8988T (cell line): ENCODE measurements around the gene NRAP.
"Not testable (repeated sequence)": the region's sequence is repeated elsewhere in the genome, so short reads cannot be mapped to it uniquely, and the experiment has no call there.

Experiments
- DNase-seq: peaks from one replicate; pipeline ENCODE4 v3.0.0; 2011

The NRAP gene

DNA sequence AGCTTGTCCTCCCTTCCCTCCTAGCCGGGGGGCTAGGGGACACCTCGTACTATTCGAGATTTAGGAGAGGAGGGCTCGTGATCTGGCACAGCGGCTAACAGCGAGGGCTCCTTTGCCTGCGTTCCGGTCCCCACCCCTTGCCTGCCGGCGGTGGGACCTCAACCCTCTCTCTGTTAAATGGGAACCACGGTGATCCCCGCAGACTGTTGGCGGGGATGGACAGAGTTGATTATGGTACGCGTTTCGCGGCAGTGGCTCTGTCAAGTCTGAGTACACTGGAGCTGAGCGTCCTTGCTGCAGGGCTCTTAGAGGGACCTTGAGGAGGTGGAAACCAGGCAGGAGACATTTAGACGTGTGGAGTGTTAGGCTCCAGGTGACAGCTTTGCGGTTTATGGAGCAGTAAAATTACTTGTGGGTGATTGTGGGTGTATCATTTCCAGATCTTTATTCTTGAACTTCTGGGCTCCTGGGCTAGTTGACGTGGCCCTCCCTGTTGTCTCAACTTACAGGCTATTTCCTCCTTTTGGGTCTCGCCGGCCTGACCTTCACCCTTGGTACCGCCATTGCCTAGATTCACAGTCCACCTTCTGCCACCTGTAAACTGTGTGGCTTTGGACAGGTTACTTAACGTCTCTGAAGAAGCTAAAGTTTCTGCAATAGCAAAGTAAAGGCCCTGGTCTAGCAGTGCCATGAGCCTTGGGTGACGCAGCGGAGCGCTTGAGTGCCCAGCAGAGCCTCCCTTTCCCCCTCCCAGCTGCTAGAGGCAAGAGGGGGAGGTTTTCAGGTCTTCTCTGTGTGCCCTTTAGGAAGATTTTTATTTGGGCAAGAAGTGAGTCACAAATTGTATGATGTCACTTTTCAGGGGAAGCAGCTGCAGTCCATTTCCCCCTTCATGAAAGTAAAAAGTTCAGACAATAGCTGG is 16.6 kb upstream of the NRAP start:
- no peak for DNase-seq

DNA sequence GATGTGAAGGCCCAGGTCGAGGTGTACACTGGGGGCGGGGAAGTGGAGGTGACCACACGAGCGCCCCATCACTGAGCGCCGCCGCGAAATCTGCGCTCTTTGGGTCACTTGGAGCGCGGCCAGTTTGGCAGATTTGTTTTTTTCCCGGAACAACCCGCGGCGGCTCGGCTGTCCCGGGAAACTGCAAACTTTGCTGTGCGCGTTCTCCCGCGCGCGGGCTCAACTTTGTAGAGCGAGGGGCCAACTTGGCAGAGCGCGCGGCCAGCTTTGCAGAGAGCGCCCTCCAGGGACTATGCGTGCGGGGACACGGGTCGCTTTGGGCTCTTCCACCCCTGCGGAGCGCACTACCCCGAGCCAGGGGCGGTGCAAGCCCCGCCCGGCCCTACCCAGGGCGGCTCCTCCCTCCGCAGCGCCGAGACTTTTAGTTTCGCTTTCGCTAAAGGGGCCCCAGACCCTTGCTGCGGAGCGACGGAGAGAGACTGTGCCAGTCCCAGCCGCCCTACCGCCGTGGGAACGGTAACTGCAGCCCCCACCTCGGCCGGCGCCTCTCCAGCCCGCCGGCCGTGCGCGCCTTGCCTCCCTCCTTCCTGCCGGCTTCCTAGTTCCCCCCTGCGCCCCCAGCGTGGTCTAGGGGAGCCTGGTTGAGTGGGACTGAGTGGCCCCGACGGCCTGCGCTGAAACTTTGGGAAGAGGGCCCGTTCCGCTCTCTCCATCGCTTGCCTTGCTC is 15.8 kb upstream of the NRAP start, which contains the start of gene CASP7:
Gene CASP7, plus strand, starts transcription at position 450 of the 727 bp plus-strand sequence. CDS start 17,582 bp downstream, outside the sequence.
- peak; percentile 66 for DNase-seq

DNA sequence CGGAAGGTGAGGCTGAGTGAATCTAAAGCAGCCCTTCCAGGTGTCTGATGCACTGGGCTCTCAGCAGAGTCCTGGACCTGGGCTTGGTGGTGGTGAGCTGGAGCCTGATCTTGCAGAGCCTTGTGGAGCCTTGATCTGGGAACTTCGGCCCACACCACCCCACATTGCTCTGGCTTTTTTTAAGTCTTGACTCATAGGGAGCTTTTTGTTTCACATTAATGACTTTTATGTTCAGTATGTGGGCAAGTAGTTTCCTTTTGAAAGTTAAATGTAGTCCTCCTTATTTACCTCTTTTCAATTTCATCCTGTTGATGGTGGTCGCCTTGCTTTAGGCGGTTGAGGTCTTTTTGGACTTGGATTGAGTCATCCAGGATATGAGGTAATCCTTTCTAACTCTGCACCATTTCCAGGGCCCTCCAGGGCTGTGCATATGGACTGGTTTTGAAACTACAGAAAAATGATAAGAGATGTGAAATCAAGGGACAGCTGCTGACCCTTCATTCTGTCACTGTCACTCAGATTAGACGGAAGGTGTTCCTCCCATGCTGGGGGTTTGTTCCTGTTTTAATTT is 2.9 kb upstream of the NRAP start:
- DNase-seq, result no peak

DNA sequence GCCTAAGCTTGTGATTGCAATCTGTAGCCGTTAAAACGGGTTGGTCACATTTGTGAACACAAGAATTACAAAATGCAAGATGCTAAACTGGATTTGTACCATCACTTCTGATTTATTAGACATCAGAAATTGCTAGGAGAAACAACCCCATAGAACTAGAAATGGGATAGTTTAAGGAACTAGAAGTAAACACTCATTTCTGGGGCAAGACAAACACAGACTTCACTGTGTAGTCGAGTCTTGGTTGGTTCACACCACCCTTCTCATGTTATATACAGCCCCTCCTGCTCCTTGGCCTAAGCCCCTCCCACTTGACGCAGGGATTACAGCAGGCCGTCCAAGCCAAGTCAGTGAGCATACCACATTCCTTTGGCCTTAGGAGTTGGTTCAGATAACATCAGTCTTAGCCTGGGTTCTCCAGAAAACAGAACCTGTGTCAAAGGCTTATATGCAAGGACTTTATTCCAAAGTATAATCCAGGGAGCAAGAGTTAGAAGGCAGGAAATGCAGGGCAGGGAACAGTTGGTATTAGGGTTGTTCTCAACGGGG is 2.0 kb upstream of the NRAP start:
- DNase-seq, result no peak

DNA sequence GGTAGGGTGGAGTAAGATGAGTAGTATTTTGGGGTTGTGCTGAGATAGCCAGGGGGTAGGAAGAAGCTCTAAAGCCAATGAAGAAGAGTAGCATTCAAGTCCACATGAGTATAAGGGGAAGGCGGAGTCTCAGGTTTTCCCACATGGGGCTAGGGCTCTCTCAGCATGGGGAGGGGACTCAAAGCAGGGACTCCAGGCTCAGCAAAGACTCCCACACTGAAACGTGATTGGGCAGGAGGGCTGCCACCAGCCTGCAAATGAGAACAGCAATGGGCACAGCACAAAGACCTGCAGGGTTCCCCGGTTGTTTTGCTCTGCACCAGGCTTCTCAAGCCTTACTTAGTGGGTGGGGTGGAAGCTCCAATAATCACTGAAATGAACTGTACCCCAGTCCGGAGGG is 1.5 kb upstream of the NRAP start:
- DNase-seq, result no peak

DNA sequence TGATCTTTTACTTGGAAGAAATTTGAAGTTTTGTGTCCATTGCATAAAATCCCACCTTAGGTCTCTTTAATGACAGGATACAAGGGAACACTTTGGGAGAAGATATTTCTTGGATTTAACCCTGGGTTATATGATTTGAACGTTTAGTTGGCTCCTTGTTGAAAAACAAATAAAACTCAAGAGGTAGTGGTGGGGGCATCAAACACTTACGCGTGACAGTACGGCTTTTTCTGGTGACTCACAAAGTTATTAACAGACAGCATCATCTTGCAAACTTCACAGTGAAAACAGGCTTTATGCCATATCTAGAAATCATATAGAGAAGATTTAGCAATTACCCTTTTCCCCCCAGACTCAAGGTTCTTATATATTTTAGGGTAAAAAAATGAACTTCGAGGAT is 699 bp downstream of the NRAP start:
- DNase-seq, result no peak

DNA sequence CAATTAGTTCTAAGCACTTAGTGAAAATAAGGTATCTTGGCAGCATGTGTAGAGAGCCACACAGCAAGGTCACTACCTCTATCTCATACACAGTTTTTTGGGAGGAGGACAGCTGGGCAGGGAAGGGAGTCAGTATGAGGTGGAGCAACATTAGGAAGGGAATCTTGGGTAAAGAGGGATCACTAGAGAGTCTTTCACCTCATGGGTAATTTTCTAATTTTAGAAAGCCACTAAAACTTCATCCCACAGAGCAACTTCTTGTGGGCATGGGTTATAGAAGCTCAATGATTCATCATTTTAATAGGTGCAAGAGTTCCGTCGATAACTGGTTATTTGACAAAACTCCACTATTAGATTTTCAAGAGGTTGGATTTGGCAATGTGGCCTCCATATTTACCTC is 2.5 kb downstream of the NRAP start:
- DNase-seq, result no peak

DNA sequence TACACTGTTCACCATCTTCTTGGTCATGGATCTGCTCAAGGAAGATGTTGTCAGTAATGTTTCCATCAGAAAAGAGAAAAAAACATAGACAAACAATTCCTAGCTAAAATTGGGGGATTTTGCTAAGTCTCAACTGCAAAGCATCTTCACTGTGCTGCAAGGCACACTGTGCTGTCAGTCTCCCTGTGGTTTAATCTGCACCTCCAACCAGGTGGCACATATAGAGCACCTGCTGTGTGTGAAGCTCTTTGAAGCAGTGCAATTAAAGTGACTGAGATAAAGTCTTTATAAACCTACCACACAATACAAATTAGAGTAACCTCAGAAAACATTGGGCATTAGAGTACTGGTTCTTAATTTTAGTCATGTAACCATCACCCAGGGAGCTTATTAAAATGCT is 6.3 kb downstream of the NRAP start:
- no peak for DNase-seq

DNA sequence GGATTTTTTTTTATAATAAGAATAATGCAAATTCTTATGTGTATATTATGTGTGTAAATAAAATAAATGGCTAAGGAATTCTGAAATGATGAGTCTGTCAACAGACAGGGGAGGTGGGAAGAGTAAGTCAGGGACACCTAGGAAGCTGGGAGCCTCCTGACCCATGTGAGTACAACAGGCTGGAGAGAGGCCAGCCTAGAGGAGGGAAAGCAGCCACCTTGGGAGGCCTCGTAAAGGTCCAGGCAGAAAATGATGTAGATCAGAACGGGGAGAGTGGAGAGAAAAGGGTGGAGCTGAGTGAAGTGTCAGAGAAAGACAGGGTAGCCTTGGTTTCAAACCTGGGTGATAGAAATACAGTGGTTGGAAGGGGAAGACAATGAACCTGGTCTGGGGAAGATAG is 6.9 kb downstream of the NRAP start:
- DNase-seq, result no peak

DNA sequence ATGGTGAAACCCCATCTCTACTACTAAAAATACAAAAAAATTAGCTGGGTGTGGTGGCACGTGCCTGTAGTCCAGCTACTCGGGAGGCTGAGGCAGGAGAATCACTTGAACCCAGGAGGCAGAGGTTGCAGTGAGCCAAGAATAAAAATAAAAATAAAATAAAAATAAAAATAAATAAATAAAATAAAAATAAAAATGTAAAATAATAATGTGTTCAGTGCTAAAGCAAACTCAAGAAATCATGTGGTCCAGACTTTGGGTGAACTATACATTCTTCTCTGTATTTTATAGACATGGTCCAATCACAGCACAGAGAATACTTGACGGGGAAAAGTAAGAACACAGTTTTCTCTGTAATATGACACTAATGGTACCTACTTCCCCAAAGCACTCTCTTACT is 11.4 kb downstream of the NRAP start:
- not testable (repeated sequence) for DNase-seq

DNA sequence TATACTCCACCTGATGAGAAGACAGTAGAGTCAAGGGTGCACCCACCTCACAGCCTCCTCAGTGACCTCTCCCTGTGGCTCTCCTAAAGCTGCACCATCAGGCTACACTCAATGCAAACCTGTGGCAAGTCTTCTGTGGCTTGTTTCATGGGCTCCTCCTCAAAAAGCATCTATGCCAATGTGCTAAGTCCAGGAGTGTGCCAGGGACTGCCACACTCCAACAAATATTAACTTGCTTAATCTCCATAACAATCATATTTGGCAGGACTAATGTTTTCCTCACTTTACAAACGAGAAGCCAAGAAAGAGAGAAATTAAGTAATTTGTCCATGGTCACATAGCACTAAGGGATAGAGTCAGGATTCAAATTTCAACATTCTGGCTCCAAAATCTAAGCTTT is 11.9 kb downstream of the NRAP start:
- DNase-seq, result no peak

DNA sequence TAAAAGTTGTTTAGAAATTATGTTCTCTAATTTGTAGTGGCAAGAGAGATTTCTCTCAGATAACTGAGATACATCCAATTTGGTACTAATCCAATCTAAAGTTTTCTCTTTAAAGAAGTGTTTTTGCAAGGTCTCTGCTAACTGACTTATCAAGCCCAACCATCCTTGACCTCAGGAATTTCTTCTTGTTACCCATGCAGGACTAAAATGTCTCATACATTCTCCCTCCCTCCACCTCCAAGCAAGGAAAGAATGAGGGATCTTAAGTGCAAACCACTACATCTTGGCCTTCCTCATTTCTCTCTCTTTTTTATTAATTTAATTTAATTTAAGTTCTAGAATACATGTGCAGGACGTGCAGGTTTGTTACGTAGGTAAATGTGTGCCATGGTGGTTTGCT is 12.8 kb downstream of the NRAP start:
- DNase-seq, result no peak

DNA sequence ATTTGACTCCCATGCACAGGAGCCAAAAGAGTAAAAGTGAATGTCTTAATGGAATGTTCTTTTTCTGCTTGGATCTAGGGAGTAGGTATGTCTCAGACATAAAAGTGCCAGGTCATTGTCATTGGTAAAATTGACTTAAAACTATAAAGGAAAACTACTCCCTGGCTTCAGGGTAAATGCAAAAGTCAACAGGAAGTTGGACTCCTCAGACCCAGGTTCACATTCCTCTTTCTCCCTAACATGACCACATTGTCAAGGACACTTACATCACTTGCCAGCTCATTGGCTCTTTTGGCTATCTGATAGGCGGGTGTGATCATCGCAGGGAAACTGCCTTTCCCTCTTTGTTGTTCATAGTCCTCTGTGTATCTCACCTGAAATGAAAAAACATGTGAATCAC is 13.7 kb downstream of the NRAP start:
- DNase-seq, result no peak

DNA sequence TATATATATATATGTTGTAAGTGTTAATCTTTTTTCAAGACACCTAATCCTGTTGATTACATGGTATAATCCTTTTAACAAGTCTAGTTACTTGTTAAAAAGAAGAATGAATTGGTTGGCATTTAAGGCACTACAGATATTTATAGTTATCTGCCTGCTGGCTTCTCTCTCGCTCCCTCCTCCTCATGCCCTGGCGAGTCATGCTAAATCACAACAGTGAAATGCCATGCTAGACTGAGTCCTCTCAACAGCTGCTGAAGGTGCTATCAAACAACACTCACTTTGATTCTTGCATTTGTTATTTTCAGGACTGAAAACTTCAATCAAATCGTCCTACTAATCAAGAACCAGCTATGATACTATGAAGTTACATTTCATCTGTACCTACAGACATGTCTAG is 15.4 kb downstream of the NRAP start:
- no peak for DNase-seq

DNA sequence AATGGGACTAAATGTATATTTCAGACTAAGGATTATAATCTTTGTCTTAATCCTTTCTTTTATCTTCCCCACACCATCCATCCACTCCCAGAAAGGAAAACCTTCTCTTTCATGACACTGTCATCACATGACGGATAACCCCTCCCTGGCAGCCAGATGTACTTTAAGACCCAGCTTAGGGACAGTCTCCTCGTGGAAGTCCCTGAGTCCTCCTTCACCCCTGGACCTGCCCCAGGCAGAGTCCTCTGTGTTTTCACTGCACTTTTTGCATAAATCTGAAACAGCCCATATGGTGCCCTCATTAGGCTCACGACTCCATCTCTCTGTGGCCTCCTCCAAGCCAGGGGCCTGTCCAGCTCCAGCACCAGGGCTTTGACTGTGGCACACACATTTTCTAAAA is 16.0 kb downstream of the NRAP start:
- DNase-seq, result no peak

DNA sequence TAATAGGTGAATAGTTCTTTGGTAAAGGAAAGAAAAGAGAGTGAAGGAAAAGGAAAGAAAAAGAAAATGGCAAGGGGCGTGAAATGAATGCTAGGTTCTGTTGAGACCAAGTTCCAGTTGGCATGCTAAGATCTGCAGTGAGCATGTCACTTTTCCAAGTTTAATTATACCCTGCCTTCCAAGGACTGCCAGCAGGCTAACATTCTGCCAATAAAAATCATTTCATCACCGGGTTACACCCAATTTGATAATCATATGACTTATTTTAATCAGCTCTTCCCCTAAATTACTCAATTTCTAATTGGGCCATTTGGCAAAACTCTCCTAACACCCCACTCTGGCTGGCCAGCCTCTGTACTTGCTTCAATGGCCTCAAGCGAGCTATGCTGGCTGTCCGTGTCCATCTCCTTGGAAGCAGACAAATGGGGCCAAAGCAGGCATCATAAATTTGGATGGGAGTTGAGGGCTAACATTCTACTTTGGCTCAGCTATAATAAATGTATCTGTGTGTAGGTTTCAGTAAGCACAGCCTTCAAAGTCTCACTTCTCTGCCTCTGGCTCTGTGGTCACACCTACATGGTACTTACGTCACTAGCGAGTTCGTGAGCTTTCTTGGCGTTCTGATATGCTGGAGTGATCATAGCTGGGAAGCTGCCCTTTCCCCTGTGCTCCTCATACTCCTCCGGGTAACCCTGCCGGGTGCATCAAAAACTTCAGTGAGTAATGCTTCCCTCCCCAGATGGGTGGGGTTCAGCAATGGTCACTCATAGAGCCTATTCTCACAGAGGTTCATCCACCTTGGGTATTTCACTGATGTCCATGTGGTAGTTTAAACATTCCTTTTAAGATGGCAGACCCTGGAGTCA is 17.3 kb downstream of the NRAP start:
- no peak for DNase-seq

DNA sequence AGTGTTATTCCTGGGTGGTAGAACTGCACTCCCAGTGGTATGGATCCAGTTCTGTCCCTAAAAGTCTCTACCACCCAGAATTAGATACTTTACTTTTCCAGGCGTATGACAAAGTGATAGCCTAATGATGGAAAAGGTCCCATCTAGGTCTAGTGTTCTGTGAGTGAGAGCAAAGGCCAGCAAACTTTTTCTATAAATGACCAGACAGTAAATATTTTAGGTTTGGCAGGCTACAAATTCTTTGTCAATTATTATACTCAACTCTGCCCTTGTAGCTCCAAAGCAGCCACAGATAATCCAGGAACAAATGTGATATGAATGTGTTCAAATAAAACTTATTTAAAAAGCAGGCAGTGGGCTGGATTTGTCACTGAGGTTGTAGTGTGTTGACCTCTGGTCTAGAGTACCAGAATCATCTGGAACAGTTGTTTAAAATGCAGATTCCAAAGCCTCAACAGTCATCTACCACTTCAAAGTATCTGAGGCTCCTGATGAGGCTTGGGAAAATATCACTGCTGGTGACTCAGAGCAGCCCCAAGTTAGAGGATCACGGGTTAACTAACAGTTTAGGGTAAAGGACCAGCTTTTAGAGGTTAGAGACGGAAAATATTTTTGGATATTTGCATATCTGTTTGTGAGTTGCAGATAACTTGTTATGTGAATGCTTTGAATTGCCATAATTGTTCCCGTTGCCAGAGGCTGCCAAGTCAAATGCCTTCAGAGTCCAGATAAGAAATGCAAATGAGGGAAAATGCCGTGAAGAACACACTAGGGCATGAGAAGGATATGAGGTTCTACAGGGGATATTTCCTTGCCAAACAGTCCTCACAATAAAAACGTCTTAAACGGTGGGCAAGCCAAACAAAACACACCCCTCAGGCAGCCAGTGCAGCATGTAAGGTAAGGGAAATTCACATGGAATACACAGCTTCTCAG is 19.4 kb downstream of the NRAP start:
- no peak for DNase-seq

DNA sequence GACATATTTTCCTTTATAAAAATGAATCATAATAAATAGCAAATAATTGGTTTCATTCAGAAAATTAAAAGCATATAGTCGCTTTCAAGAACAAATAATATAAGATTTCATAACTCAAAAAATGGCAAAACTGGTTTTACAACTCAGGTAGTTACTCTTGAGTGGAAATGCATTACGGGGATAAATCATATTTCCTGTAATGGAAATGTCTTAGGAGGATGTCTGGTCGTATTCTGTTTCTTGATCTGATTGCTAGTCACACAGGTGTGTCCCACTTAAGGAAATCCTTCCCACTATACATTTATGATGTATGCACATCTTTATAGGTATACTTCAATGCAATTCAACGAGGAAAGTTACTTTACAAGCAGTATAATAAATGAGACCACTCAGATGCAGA is 20.7 kb downstream of the NRAP start:
- no peak for DNase-seq

DNA sequence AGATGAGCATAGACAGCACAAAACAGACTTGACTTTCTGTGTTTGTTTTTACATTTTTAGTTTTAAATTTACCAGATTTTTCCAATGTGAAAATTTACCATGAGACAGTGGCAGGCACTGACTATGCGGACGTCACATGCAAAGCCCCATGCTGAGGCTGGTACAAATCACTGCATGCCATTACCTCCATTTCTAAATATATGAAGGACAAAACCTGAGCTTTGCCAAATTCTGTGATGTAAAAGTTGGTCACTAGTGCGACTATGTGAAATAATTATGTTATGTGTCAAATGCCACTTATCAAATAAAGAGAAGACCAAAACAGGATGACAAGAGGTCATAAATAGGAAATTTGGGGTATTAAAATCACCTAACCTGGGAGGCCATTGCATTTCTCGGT is 22.1 kb downstream of the NRAP start:
- DNase-seq, result no peak

DNA sequence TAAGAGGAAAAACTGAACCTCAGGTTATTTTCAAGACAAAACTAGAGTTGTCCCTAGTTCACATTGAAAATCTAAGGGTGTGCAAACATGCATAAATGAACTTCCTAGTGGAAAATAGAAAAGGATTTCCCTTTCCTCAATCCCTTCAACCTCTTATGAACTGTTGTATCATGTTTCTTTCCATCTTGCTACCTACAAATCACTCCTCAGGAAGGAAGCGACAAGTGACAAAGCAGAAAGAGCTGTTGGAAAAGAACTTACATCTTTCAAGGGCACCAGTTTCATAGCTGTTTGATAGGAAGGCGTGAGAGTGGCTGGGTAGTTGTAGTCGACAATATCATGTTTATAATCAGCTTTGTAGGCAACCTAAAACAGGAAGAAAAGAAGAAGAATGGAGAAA is 23.9 kb downstream of the NRAP start:
- no peak for DNase-seq

DNA sequence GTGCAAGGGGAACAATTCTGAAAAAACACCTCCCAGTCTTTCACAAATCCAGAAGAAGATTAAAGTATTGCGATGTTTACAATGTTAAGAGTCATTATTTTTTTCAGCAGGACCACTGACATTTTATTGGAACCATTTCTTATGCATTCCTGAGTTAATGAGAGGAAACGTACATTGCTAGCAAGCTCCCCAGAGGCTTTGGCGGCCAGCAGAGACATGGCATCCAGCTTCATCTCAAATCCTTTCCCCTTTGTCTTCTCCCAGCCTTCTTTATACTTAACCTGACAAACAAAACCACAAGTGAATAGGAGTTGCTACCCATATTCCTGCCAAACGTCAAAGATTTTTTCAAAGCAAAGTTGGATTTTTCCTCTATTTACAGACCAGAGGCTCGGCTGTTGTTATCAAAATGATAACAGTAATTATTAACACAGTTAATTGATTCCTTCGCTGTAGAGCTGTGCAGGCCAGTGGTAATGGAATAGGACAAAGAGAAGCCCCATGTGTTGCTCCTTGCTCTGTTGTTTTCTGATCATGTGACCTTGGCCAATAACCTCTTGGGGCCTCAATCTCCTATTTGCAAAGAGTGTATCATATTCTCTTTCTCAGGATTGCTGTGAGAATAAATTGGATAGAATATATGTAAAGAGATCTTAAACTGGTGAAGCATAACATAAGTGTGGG is 32.0 kb downstream of the NRAP start:
- DNase-seq, result no peak
